CD4-positive, alpha-beta T cell treated with Interleukin-15 for 1 hour (primary cell): Measurements from ENCODE around the gene ASIC5.

ENCODE experiments used
- DNase-seq: peaks from one replicate; pipeline ENCODE4 v3.0.0-alpha.2; 2020

Gene ASIC5

GRCh38 chr4:155879767-155880166 is 13.7 kb upstream of the ASIC5 start:
- DNase-seq = no peak

DNA sequence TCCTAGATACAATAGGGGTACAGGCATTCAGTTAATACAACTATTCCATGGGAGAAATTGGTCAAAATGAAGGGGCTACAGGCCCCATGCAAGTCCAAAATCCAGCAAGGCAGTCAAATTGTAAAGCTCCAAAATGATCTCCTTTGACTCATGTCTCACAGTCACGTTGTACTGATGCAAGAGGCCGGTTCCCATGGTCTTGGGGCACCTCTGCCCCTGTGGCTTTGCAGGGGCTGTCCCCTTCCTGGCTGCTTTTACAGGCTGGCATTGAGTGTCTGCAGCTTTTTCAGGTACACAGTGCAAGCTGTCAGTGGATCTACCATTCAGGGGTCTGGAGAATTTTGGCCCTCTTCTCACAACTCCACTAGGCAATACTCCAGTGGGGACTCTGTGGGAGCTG is 12.5 kb upstream of the ASIC5 start:
- no peak for DNase-seq

DNA sequence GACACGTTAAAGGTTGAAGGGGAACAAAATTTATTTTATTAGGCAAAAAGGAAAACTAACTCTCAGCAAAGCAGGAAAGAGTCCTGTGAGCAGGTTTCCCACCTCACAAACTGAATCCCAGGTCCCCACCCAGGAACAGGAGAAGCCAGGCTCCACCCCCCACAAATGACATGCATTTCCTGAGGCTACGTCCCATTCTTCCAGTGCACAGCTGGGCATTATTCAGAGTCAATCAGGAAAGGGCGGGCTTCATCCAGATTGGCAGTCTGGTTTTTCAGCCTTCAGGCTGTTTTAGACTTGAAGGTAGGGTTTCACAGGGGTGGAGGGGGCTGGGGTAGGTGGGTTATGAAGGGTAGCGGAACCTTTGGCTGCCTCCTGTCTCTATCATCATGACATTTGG is 11.9 kb upstream of the ASIC5 start:
- DNase-seq = no peak

GRCh38 chr4:155875878-155876277 is 9.8 kb upstream of the ASIC5 start:
- DNase-seq = no peak

- DNase-seq = no peak
These were observed 10.2 kb downstream of the ASIC5 start for GRCh38 chr4:155855897-155856296.

GRCh38 chr4:155854582-155855226 is 11.4 kb downstream of the ASIC5 start:
- no peak for DNase-seq

GRCh38 chr4:155853189-155853588 is 12.9 kb downstream of the ASIC5 start:
- no peak for DNase-seq

- DNase-seq = no peak
These were observed 17.0 kb downstream of the ASIC5 start for GRCh38 chr4:155849042-155849441.

DNA sequence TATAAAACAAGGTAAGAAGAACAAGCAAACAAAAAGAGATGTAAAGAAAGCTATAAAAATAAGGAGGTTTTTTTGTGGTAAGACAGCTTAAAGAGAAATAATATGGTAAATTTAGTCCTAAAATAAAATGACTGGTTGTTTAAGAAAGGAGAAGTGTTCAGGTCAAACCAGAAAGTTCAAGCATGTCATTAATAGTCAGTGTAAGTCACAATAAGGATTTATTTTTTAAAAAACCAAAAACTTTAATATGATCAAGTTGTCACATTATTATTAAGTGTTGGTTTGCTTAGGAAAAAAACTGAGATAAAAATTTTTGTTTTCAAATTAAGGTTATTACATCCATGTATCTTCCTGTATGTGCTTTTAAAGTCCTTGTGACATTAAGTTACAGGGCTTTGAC is 19.1 kb downstream of the ASIC5 start:
- no peak for DNase-seq

- DNase-seq = no peak
These were observed 24.0 kb downstream of the ASIC5 start for GRCh38 chr4:155842080-155842479.

DNA sequence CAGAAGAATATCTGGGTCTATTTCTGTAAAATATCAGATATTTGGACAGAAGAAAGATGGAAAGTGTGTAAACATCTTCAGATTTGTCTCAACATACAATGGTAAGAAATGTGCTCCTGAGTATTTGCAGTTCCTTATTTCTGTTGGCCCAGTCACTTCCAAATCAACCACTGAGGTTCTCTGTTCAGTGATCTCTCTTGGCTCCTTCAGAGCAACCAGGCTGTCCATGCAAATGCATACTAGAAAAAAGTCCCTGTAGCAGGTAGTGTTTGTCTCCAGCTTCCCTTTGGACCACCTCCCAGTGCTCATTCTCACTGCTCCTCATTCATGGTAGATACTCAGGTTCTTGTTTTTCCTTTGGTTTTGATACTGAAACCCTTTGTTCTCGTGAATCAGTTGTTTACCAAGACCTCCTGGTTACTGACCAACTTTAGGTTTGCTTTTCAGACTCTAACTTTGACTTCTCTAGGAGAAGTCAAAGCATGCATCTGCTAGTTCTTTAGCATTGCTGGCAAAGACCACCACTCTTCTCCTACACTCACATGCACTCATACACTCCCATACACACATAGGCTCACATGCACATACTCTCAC is 28.8 kb downstream of the ASIC5 start:
- no peak for DNase-seq

GRCh38 chr4:155832664-155833063 is 33.4 kb downstream of the ASIC5 start:
- DNase-seq = no peak

- DNase-seq = no peak
These were observed 37.4 kb downstream of the ASIC5 start for GRCh38 chr4:155828628-155829027.

- no peak for DNase-seq
These were observed 43.5 kb downstream of the ASIC5 start for GRCh38 chr4:155822572-155822971.

DNA sequence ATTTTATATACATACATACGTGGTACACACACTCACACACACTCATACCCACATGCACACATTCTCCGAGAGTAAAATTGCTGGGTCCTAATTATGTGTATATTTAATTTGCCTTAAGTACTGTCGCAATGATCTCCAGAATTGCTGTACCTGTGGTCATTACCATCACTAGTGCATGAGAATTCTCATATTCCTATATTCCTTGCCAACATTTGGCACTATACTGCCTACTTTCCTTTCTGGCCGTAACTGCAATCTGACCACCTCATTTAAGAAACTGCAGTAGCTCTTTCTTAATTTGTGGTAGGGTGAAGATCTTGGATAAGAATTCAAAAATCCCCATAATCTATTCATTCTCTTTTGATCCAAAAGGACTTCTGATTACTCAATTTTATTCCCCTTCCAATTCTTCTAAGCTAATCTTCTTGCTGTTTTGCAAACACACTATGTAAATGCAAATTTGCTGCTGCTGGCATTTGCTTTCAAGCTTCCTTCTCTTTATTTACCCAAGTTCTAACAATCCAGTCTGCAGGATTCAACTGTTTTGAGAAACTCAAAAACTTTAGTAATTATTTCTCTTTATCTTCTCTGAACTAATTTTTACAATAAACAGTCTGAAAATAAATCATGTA is 45.1 kb downstream of the ASIC5 start:
- DNase-seq = no peak

DNA sequence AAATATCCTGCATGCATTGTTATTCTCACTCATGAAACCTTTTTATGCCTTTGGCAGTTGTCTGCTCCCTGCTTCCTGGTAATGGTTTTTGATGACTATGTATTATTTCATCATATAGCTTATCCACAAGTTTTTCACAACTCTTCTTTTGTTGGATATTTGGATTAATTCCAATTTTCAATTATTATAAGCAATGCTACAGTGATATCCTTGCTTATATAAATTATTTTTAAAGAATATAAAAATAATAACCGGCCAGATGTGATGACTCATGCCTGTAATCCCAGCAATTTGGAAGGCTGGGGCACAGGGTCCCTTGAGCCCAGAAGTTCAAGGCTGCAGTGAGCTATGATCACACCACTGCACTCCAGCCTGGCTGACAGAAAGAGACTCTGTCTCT is 47.0 kb downstream of the ASIC5 start:
- no peak for DNase-seq

- no peak for DNase-seq
These were observed 47.4 kb downstream of the ASIC5 start for GRCh38 chr4:155818639-155819038.

DNA sequence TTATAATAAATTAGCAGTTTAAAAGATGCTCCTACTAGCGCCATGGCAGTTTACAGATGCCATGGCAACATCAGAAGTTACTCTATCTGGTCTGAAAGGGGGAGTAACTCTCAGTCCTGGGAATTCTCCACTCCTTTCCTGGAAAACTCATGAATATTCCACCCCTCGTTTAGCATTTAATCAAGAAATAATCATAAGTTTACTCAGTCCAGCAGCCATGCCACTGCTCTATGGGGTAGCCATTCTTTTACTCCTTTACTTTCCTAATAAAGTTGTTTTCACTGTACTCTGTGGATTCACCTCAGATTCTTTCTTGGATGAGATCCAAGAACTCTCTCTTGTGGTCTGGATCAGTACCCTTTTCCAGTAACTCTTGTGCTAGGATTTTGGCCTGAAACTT is 55.0 kb downstream of the ASIC5 start:
- no peak for DNase-seq

GRCh38 chr4:155809835-155810234 is 56.2 kb downstream of the ASIC5 start:
- DNase-seq = no peak

- DNase-seq = no peak
These were observed 59.1 kb downstream of the ASIC5 start for GRCh38 chr4:155807021-155807420.

GRCh38 chr4:155805016-155805415 is 61.1 kb downstream of the ASIC5 start:
- DNase-seq = no peak

GRCh38 chr4:155802190-155802959 is 63.7 kb downstream of the ASIC5 start:
- no peak for DNase-seq

GRCh38 chr4:155800685-155801343 is 65.3 kb downstream of the ASIC5 start:
- DNase-seq = no peak

- DNase-seq = no peak
These were observed 66.3 kb downstream of the ASIC5 start for GRCh38 chr4:155799794-155800123.
